CD4-positive, alpha-beta T cell (primary cell): ENCODE data around the gene ZFHX2. TPM values are rescaled to one million over a fixed set of nuclear protein-coding genes. Genes with fewer than 3 reads are reported as not detected.

ENCODE experiments used
- ATAC-seq: fragments of 200-7000 bp; cut with Tn5 transposase; one replicate; pipeline ENCODE4 v1.10.0; 2022; ENCODE audit warnings: mild to moderate bottlenecking; ENCODE audit not compliant: poor library complexity
- CTCF ChIA-PET: fragments of 350-600 bp; sonication (Branson Sonifier 250); formaldehyde crosslinking; loops from one replicate; lab custom pipeline; 2021; ENCODE audit warnings: antibody characterized with exemption, inconsistent platforms; lab: Charles Lee
- POLR2A ChIA-PET: fragments of 350-600 bp; sonication (Branson Sonifier 250); formaldehyde crosslinking; loops from one replicate; lab custom pipeline; 2021; ENCODE audit warnings: antibody characterized with exemption, inconsistent platforms; lab: Charles Lee
- DNase-seq, 14 experiments: peaks; one replicate each; pipeline ENCODE4 v3.0.0-alpha.2; 2013 to 2020; ENCODE audit warnings: mixed read lengths in 2 of 14
- H3K27ac ChIP-seq, 2 donors: one replicate each; pipeline versions ENCODE4 v1.5.1 to v1.7.0; 2013; ENCODE audit warnings: low read length in 2 of 2, low read depth in 1 of 2, mild to moderate bottlenecking in 1 of 2
- H3K27me3 ChIP-seq, 2 experiments: 1 replicate in 1 of 2; 2 replicates in 1 of 2; pipeline versions ENCODE4 v1.6.1 to v1.7.0; 2013; ENCODE audit warnings: low read length in 2 of 2, control low read depth in 1 of 2, mild to moderate bottlenecking in 1 of 2, moderate library complexity in 1 of 2; ENCODE audit not compliant: insufficient read depth in 2 of 2, control insufficient read depth in 1 of 2
- H3K36me3 ChIP-seq: one replicate; pipeline ENCODE4 v1.6.1; 2013; ENCODE audit warnings: low read length, control low read depth; ENCODE audit not compliant: insufficient read depth
- H3K4me1 ChIP-seq: one replicate; pipeline ENCODE4 v1.6.1; 2013; ENCODE audit warnings: low read length, control low read depth; ENCODE audit not compliant: insufficient read depth
- H3K4me3 ChIP-seq: one replicate; pipeline ENCODE4 v1.5.1; 2013; ENCODE audit warnings: mild to moderate bottlenecking, low read length, moderate library complexity
- H3K9me3 ChIP-seq, 2 experiments: 1 replicate in 1 of 2; 2 replicates in 1 of 2; pipeline versions ENCODE4 v1.6.1 to v1.7.0; 2013; ENCODE audit warnings: low read length in 2 of 2, mild to moderate bottlenecking in 2 of 2, control low read depth in 1 of 2, moderate library complexity in 1 of 2; ENCODE audit not compliant: control insufficient read depth in 1 of 2, insufficient read depth in 1 of 2
- H3K27ac Mint-ChIP-seq: one replicate; pipeline ENCODE4 v1.8.0; 2020; ENCODE audit warnings: mixed read lengths
- H3K27me3 Mint-ChIP-seq: one replicate; pipeline ENCODE4 v1.8.0; 2021; ENCODE audit warnings: mixed read lengths
- H3K36me3 Mint-ChIP-seq: one replicate; pipeline ENCODE4 v1.8.0; 2021; ENCODE audit warnings: low read depth, mixed read lengths
- H3K4me1 Mint-ChIP-seq: one replicate; pipeline ENCODE4 v1.8.0; 2021; ENCODE audit warnings: low read depth, mixed read lengths
- H3K4me3 Mint-ChIP-seq: one replicate; pipeline ENCODE4 v1.8.0; 2020; ENCODE audit warnings: mild to moderate bottlenecking, mixed read lengths
- H3K9me3 Mint-ChIP-seq: one replicate; pipeline ENCODE4 v1.8.0; 2020; ENCODE audit warnings: mixed read lengths
- CTCF ChIP-seq: fragments of 200-600 bp; IDR thresholded peaks from one replicate; pipeline ENCODE4 v1.8.0; 2022; ENCODE audit warnings: antibody characterized with exemption, mild to moderate bottlenecking
- intact Hi-C, 2 experiments: fragments of 100-400 bp; cut with DNase I in 1 of 2; cut with micrococcal nuclease in 1 of 2; formaldehyde crosslinking; loops; one replicate each; pipeline versions ENCODE4 v1.15.1 to v1.9.0; 2023 to 2025; cut with DNase I, micrococcal nuclease
- total RNA-seq, 174 experiments: library from RNA in 2 of 174; stranded (reverse) in 2 of 174; gene quantifications; one replicate each; pipeline ENCODE4 v1.2.3 and lab custom pipeline; 2021 to 2026

The ZFHX2 gene
- total RNA-seq, 2 experiments from 2014 or later = 0.19 to 0.22 TPM

DNA sequence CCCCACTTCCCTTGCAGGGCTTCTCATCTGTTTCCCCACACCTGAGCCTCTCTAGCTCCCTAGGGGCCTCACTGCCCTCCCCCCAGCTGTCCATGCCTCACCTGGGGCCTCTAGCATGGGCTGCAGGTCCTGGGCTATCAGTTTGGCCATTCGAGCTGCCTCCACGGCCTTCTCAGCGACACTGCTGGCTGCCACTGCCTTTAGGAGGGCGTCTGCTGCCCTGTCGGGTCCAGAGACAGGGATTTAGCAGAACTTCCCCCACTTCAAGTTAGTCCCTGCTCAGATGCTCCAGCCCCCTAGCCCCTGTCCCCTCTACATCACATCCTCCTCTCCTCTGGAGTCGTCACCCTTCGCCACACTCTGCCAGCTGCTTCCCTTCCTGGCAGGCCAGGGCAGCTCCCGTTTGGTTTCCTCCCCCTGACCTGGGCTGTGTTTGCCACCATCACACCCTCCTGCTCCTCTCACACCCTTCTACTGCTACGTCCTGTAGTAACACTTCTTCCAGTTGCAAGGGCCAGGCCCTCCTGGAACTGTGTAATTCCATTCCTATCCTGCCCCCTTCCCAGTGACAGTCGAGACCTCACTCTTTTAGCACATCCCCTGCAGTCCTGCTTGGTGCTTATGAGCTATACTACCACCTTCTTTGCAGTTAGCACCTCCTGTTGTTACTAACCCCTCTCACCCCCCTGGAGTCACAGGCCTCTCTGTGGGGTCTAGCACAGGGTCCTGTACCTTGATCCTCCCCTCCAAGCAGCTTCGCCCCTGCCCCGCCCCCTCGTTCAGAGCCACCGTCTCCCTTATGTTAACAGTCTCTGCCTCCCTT is 20.3 kb upstream of the ZFHX2 start:
- peak in 1 of 14 experiments; percentile 11 for DNase-seq
- peaks cover 6% of the 10 kb centered on the region for H3K36me3 Mint-ChIP-seq
- peaks cover 0 to 8% of the 10 kb centered on the region in 2 experiments for H3K9me3 ChIP-seq
- no peak overlapping the region for H3K27ac Mint-ChIP-seq
- H3K4me3 Mint-ChIP-seq = peak overlapping the region; percentile 35
- CTCF ChIA-PET = interaction anchor here (0.8 kb wide), 1 partner anchor 9 kb away, joined by 4 read pairs; no protein-coding TSS in a partner anchor
- H3K27me3 Mint-ChIP-seq = peaks cover 38% of the 10 kb centered on the region
- H3K4me1 Mint-ChIP-seq = peaks cover 35% of the 10 kb centered on the region
- intact Hi-C loops = no loop called here
- TF ChIP-seq CTCF = no peak
- no peak overlapping the region for H3K27ac ChIP-seq
- peaks cover 26% of the 10 kb centered on the region for H3K4me1 ChIP-seq
- no peak for ATAC-seq
- POLR2A ChIA-PET = interaction anchor here (0.6 kb wide), 1 partner anchor 39 kb away, joined by 3 read pairs; no protein-coding TSS in a partner anchor
- H3K36me3 ChIP-seq = no peaks in the 10 kb centered on the region
- peaks cover 17 to 23% of the 10 kb centered on the region in 2 experiments for H3K27me3 ChIP-seq
- H3K9me3 Mint-ChIP-seq = no peaks in the 10 kb centered on the region
- H3K4me3 ChIP-seq = no peak overlapping the region

DNA sequence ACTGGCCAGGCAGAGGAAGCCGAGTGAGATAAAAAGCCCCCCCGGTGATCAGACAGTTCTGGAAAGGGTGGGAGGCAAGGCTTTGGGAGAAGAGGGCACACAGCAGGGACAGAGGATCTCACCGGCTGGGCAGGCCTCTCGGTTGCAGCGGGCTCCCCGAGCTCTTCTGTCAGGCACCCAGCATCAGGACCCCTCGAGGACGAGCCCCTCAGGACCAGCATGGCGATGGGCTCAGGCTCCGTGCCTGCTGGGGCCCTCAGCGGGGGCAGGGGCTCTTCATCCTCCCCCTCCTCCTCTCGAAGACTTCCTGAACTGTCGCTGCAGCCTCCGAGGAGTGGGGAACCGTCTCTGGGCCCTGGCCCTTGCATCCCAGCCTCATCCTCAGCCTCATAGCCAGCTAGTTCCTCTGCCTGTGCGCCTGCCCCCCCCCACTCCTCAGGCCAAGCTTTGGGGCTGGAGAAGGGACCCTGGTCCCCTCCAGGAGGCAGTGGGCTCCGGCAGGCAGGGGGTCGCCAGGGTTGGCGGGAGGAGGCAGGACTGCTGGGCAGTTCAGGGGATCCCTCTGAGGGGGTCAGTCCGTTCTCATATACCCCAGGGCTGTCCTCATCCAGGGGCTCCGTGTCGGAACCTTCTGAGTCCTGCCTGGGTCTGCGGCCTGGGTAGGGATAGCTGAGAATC is 19.4 kb upstream of the ZFHX2 start:
- ATAC-seq = no peak
- Mint-ChIP-seq H3K27ac (no peak overlapping the region), H3K4me3 (no peak overlapping the region), H3K9me3 (no peaks in the 10 kb centered on the region), H3K27me3 (peaks cover 30% of the 10 kb centered on the region), H3K36me3 (peaks cover 13% of the 10 kb centered on the region), H3K4me1 (peaks cover 34% of the 10 kb centered on the region)
- DNase-seq = peak in 1 of 14 experiments; percentile 24
- Histone ChIP-seq H3K4me1 (peaks cover 29% of the 10 kb centered on the region), H3K4me3 (no peak overlapping the region), H3K27ac (no peak overlapping the region), H3K36me3 (peaks cover 2% of the 10 kb centered on the region), H3K9me3 (no peaks in the 10 kb centered on the region), H3K27me3 (peaks cover 9 to 14% of the 10 kb centered on the region in 2 experiments)
- no peak for TF ChIP-seq CTCF
- intact Hi-C loops = no loop called here
- ChIA-PET CTCF (interaction anchor here (0.7 kb wide), 1 partner anchor 14 kb away, joined by 3 read pairs; no protein-coding TSS in a partner anchor), POLR2A (no interaction called here)

DNA sequence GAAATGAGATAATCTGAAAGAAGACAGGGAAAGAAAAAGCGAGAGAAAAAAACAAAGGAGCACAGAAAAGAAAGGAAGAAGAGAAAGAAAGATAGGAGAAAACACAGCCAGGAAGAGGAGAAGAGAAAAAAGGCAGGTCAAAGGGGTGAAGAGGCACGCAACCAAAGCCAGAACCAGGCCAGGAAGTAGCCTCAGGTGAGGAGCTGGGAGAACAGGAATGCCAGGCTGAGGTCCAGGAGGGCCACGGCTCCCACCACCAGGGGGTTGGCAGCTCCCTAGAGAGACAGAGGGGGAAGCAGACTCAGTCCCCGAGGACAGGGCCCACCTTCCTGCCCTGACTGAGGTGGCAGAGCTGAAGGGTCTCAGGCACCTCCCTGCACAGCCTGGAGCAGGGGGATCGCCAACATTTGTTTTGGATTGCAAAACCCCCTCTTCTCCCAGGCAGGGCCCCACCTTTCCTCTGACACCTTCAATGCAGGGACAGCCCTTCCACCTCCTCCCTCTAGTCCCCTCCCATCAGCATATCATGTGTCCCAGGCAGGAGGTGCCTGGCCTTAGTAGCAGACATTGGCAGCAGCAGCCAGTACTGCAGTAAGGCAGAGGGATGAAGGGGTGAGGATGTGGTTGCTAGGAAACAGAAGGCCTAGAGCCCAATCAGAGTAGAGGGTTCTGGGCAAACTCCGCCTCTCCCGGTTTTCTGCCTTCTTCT is 18.0 kb upstream of the ZFHX2 start:
- ATAC-seq (no peak), DNase-seq (no peak)
- Mint-ChIP-seq H3K9me3 (no peaks in the 10 kb centered on the region), H3K4me3 (no peak overlapping the region), H3K27me3 (peaks cover 20% of the 10 kb centered on the region), H3K27ac (peak overlapping the region; percentile 96), H3K36me3 (peaks cover 24% of the 10 kb centered on the region), H3K4me1 (peaks cover 33% of the 10 kb centered on the region)
- H3K9me3 ChIP-seq = no peaks in the 10 kb centered on the region
- H3K27ac ChIP-seq = no peak overlapping the region
- ChIA-PET CTCF (no interaction called here), POLR2A (interaction anchor here (1.1 kb wide), 1 partner anchor 95 kb away, joined by 3 read pairs; no protein-coding TSS in a partner anchor)
- H3K36me3 ChIP-seq = peaks cover 16% of the 10 kb centered on the region
- no peak overlapping the region for H3K4me3 ChIP-seq
- peaks cover 34% of the 10 kb centered on the region for H3K4me1 ChIP-seq
- no peak for TF ChIP-seq CTCF
- H3K27me3 ChIP-seq = peaks cover under 1% of the 10 kb centered on the region in 2 experiments
- intact Hi-C loops = loop anchor here in 1 of 2 experiments (5.0 to 10.0 kb wide), 3 partner anchors 475 to 873 kb away; partner anchors contain the start of genes ACIN1, C14orf119, DCAF11 and NRL
